Fibroblast of lung (primary cell): Measurements from ENCODE around the gene SPTBN5. TPM values are rescaled to one million over a fixed set of nuclear protein-coding genes. Genes with fewer than 3 reads are reported as not detected.

Source experiments
- DNase-seq, 2 donors: peaks; one replicate each; pipeline versions ENCODE4 v3.0.0 to v3.0.0-alpha.2; 2010; ENCODE audit warnings: low read depth in 2 of 2
- H2AFZ ChIP-seq: 2 replicates; pipeline ENCODE4 v1.5.1; 2012; ENCODE audit warnings: low read length, control low read depth, inconsistent platforms
- H3K27ac ChIP-seq: 2 replicates; pipeline ENCODE4 v1.5.1; 2011; ENCODE audit warnings: low read length, control low read depth; ENCODE audit not compliant: insufficient read depth
- H3K27me3 ChIP-seq: 2 replicates; pipeline ENCODE4 v1.5.1; 2011; ENCODE audit warnings: mild to moderate bottlenecking, low read length; ENCODE audit not compliant: control insufficient read depth, insufficient read depth
- H3K36me3 ChIP-seq: 2 replicates; pipeline ENCODE4 v1.5.1; 2011; ENCODE audit warnings: low read length; ENCODE audit not compliant: control insufficient read depth, insufficient read depth
- H3K4me1 ChIP-seq: 2 replicates; pipeline ENCODE4 v1.5.1; 2011; ENCODE audit warnings: low read length; ENCODE audit not compliant: control insufficient read depth, insufficient read depth; ENCODE audit errors: extremely low read depth
- H3K4me2 ChIP-seq: 2 replicates; pipeline ENCODE4 v1.5.1; 2011; ENCODE audit warnings: low read length, control low read depth; ENCODE audit not compliant: insufficient read depth; ENCODE audit errors: extremely low read depth
- H3K4me3 ChIP-seq, 4 experiments: fragments of 200-600 bp in 1 of 4; sonication (generic) in 1 of 4; replicated peaks in 1 of 4; 2 replicates each; pipeline ENCODE4 v1.5.1; 2011 to 2016; ENCODE audit warnings: low read length in 4 of 4, low read depth in 3 of 4, mild to moderate bottlenecking in 3 of 4, control low read depth in 2 of 4, inconsistent platforms in 1 of 4, mixed read lengths in 1 of 4; ENCODE audit not compliant: insufficient read depth in 1 of 4; ENCODE audit errors: control extremely low read depth in 1 of 4
- H3K79me2 ChIP-seq: 2 replicates; pipeline ENCODE4 v1.5.1; 2012; ENCODE audit warnings: mild to moderate bottlenecking, low read length, inconsistent platforms; ENCODE audit not compliant: control insufficient read depth, insufficient read depth
- H3K9ac ChIP-seq: 2 replicates; pipeline ENCODE4 v1.5.1; 2011; ENCODE audit warnings: mild to moderate bottlenecking, low read length, control low read depth; ENCODE audit not compliant: insufficient read depth
- H3K9me3 ChIP-seq: 2 replicates; pipeline ENCODE4 v1.5.1; 2012; ENCODE audit warnings: low read depth, low read length; ENCODE audit not compliant: control insufficient read depth, insufficient read depth
- H4K20me1 ChIP-seq: 2 replicates; pipeline ENCODE4 v1.5.1; 2011; ENCODE audit warnings: low read length; ENCODE audit not compliant: control insufficient read depth, insufficient read depth; ENCODE audit errors: extremely low read depth
- EZH2 ChIP-seq: IDR thresholded peaks from 2 replicates; pipeline ENCODE4 v1.5.1; 2012; ENCODE audit warnings: low read length, control low read depth, mild to moderate bottlenecking; ENCODE audit errors: missing control alignments
- polyA plus RNA-seq, 2 donors: library from polyadenylated mRNA; depleted of rRNA in 1 of 2; stranded (reverse) in 1 of 2; unstranded in 1 of 2; fragments of >200 nt; gene quantifications; 2 replicates each; pipeline ENCODE4 v1.2.1, GENCODE V29; 2011 to 2012; ENCODE audit warnings: missing spikeins in 1 of 2
- total RNA-seq: library from RNA; depleted of rRNA; stranded (reverse); fragments of >200 nt; gene quantifications from 2 replicates; pipeline ENCODE4 v1.2.1, GENCODE V29; 2014
- TF ChIP-seq, protein P1 (sequence below), 2 donors: IDR thresholded peaks in 1 of 2; conservative IDR thresholded peaks in 1 of 2; 1 replicate in 1 of 2; 2 replicates in 1 of 2; pipeline ENCODE4 v1.5.1; 2011 to 2012; ENCODE audit warnings: low read length in 2 of 2, control low read depth in 1 of 2, inconsistent platforms in 1 of 2, low read depth in 1 of 2, mild to moderate bottlenecking in 1 of 2

SPTBN5 gene
- total and polyA plus RNA-seq, 2 donors (not counting 1 experiment from before 2014, with no cell fraction given), result 0.43 to 0.66 TPM

DNA sequence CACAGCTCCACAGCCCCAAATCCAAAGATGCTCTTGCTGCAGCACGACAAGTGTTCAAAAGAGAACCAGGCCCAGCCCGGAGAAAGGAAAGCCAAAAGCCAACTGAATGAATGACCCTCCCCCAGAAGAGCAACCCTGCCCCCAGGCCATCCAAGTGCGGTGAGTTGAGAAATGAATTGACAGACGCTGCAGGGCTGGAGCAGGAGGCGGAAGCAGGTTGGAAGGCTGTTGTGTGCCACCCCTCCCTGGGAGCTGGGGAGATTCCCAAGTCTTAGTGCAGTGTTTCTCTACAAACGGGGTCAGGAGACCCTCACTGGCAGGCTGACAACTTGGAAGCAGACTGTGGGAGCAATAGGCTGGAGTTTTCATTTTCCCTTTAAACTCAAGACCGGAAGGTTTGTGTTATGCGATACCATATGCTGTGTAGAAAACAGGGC is 3.5 kb upstream of the SPTBN5 start:
- DNase-seq, result no peak
- Histone ChIP-seq H3K4me3 (no peak overlapping the region), H3K27ac (no peak overlapping the region), H2AFZ (no peak overlapping the region), H3K9me3 (no peaks in the 10 kb centered on the region), H3K9ac (no peak overlapping the region), H3K4me1 (peaks cover 11% of the 10 kb centered on the region), H4K20me1 (no peaks in the 10 kb centered on the region), H3K4me2 (no peak overlapping the region), H3K27me3 (no peaks in the 10 kb centered on the region), H3K36me3 (peaks cover 10% of the 10 kb centered on the region), H3K79me2 (no peaks in the 10 kb centered on the region)
- TF ChIP-seq EZH2, result no peak
- TF ChIP-seq, protein P1, sequence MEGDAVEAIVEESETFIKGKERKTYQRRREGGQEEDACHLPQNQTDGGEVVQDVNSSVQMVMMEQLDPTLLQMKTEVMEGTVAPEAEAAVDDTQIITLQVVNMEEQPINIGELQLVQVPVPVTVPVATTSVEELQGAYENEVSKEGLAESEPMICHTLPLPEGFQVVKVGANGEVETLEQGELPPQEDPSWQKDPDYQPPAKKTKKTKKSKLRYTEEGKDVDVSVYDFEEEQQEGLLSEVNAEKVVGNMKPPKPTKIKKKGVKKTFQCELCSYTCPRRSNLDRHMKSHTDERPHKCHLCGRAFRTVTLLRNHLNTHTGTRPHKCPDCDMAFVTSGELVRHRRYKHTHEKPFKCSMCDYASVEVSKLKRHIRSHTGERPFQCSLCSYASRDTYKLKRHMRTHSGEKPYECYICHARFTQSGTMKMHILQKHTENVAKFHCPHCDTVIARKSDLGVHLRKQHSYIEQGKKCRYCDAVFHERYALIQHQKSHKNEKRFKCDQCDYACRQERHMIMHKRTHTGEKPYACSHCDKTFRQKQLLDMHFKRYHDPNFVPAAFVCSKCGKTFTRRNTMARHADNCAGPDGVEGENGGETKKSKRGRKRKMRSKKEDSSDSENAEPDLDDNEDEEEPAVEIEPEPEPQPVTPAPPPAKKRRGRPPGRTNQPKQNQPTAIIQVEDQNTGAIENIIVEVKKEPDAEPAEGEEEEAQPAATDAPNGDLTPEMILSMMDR (conservative IDR thresholded peaks at IDR 0.05 in 1 of 2, IDR thresholded peaks at IDR 0.05 in 1 of 2; ENCODE audit: low read depth in 1 of 2, low read length in 2 of 2), result no peak

- H4K20me1 ChIP-seq, result no peaks in the 10 kb centered on the region
- H2AFZ ChIP-seq, result no peak overlapping the region
- TF ChIP-seq EZH2, result no peak
- TF ChIP-seq, protein P1 (conservative IDR thresholded peaks at IDR 0.05 in 1 of 2, IDR thresholded peaks at IDR 0.05 in 1 of 2; ENCODE audit: low read depth in 1 of 2, low read length in 2 of 2), result no peak
Observed at GRCh38 chr15:41896566-41896965, 2.7 kb upstream of the SPTBN5 start.

DNA sequence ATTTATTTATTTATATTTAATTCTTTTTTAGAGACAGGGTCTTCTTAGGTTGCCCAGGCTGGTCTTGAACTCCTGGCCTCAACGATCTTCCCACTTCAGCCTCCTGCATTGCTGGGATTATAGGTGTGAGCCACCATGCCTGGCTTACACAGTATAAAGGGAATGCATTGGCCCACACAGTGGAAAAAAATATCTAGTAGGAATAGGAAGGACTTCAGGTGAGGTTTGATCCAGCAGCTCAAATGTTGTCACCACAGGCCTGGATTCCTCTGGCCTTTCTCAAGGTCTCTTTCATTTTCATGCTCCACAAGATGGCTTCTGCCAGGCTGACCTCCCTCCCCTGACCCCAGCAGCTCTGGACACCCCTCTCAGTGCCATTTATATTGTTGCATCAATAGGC is 2.1 kb upstream of the SPTBN5 start:
- H3K9ac ChIP-seq, result no peak overlapping the region
- no peaks in the 10 kb centered on the region for H3K27me3 ChIP-seq
- no peak overlapping the region for H3K27ac ChIP-seq
- H4K20me1 ChIP-seq, result no peaks in the 10 kb centered on the region
- H3K4me1 ChIP-seq, result peaks cover 11% of the 10 kb centered on the region
- H3K79me2 ChIP-seq, result no peaks in the 10 kb centered on the region
- TF ChIP-seq, protein P1 (conservative IDR thresholded peaks at IDR 0.05 in 1 of 2, IDR thresholded peaks at IDR 0.05 in 1 of 2; ENCODE audit: low read depth in 1 of 2, low read length in 2 of 2), result no peak
- TF ChIP-seq EZH2, result no peak
- no peak overlapping the region for H2AFZ ChIP-seq
- H3K4me3 ChIP-seq, result no peak overlapping the region
- no peak overlapping the region for H3K4me2 ChIP-seq
- no peaks in the 10 kb centered on the region for H3K9me3 ChIP-seq
- peaks cover 8% of the 10 kb centered on the region for H3K36me3 ChIP-seq
- DNase-seq, result no peak

More at GRCh38 chr15:41896566-41896965, 2.7 kb upstream of the SPTBN5 start:
- Histone ChIP-seq H3K9me3 (no peaks in the 10 kb centered on the region), H3K4me3 (no peak overlapping the region), H3K4me1 (peaks cover 11% of the 10 kb centered on the region), H3K27ac (no peak overlapping the region), H3K4me2 (no peak overlapping the region), H3K27me3 (no peaks in the 10 kb centered on the region), H3K36me3 (peaks cover 10% of the 10 kb centered on the region), H3K9ac (no peak overlapping the region), H3K79me2 (no peaks in the 10 kb centered on the region)
- no peak for DNase-seq
